Measurements from ENCODE around the gene DYNLT4. TPM values are rescaled to one million over a fixed set of nuclear protein-coding genes. Genes with fewer than 3 reads are reported as not detected.

Gene DYNLT4
- total RNA-seq, 1 experiment from 2014 or later = not detected

GRCh38 chr1:44808063-44808937, 1.1 kb upstream of the DYNLT4 start, which contains the start of gene BTBD19:
BTBD19 (plus strand) TSS chr1:44808523; CDS start chr1:44808821, 298 bp downstream.
- POLR2A ChIA-PET = interaction anchor here (0.6 to 1.7 kb wide), 3 partner anchors 11 to 136 kb away, joined by 3 to 8 read pairs (median 7); partner anchors contain the start of gene RNU5D-1
- peak within 1 kb of the TSS in 1 of 2 experiments; percentile 12; a peak in 1 of 4 replicates for H3K4me3 ChIP-seq (ENCODE audit: low read depth in 2 of 2, low read length in 2 of 2)

More at GRCh38 chr1:44808063-44808937, 1.1 kb upstream of the DYNLT4 start, which contains the start of gene BTBD19:
- CTCF ChIA-PET = interaction anchor here (0.6 to 1.2 kb wide), 2 partner anchors 27 to 77 kb away, joined by 3 to 5 read pairs; partner anchors contain the start of gene RNU5D-1
- H3K9me3 ChIP-seq (ENCODE audit: control insufficient read depth, insufficient read depth, low read depth, low read length) = no peaks in the 10 kb centered on the region
- intact Hi-C loops (cut with micrococcal nuclease; ENCODE audit: unreplicated experiment) = no loop called here
- ATAC-seq = peak; percentile 6; the same call in 1 of the 2 replicates
- no TSS peak for BruUV-seq (replicated peaks)
- H3K4me1 ChIP-seq (ENCODE audit: control insufficient read depth, insufficient read depth, low read length) = peaks cover 47% of the 10 kb centered on the region
- H3K27ac ChIP-seq (ENCODE audit: low read length) = peak within 1 kb of the TSS; percentile 94
- in situ Hi-C loops (cut with HindIII; ENCODE audit: low pct_unique_long_range_greater_than_20kb, low sequenced_read_pairs) = no loop called here
- DNase-seq (ENCODE audit: low read depth, low spot score) = no peak
- no peak for TF ChIP-seq POLR2AphosphoS5 (IDR thresholded peaks at IDR 0.05; ENCODE audit: low read depth, low read length)
- TF ChIP-seq CTCF (IDR thresholded peaks at IDR 0.05) = no peak
- TF ChIP-seq SIN3A (IDR thresholded peaks at IDR 0.05; ENCODE audit: borderline replicate concordance, insufficient read depth, low read depth, low read length) = no peak
- TF ChIP-seq REST (IDR thresholded peaks at IDR 0.05; ENCODE audit: insufficient read depth in 1 of 2, low read depth in 2 of 2, low read length in 1 of 2) = no peak
- TF ChIP-seq TCF7L2 (IDR thresholded peaks at IDR 0.05; ENCODE audit: low read depth, low read length) = no peak
- H3K27me3 ChIP-seq (ENCODE audit: control insufficient read depth, insufficient read depth, low read length) = no peaks in the 10 kb centered on the region
- no peaks in the 10 kb centered on the region for H3K36me3 ChIP-seq (ENCODE audit: control insufficient read depth, insufficient read depth, low read length)
